Stimulated activated CD4-positive, alpha-beta T cell treated with anti-CD3 and anti-CD28 coated beads, Interleukin-1b, Interleukin-23, amount 100 ng/mL, for 24 hours (primary cell): ENCODE data around the gene ZNF212.
"Not testable (repeated sequence)": the region's sequence is repeated elsewhere in the genome, so short reads cannot be mapped to it uniquely, and the experiment has no call there.

Experiments used
- DNase-seq, 4 experiments: peaks; one replicate each; pipeline ENCODE4 v3.0.0-alpha.2; 2020; ENCODE audit warnings: low read depth in 4 of 4, low spot score in 1 of 4

ZNF212 gene

GRCh38 chr7:149218469-149219420 lies 20.7 kb upstream of the ZNF212 start:
- no peak for DNase-seq

DNA sequence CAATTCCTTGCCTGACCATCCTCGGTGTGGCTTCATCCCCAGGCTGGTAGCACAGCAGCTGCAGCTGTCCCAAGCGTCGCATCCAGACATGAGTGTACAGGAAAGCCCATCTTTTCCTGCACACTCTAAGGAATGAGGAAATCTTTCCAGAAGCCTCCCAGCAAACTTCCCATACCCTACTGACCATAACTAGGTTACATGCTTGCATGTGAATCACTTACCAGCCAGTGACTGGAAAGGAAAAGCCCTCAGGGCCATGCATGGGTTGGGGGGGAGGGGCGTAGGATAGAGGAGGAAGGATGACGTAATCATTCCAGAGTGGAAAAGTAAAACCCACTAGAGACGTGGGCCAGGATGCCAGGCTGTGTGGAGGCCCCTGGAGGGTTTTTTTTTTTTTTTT lies 18.9 kb upstream of the ZNF212 start:
- DNase-seq: no peak

GRCh38 chr7:149223176-149223575 lies 16.3 kb upstream of the ZNF212 start:
- no peak for DNase-seq

- no peak for DNase-seq
Observed at GRCh38 chr7:149223761-149224160, 15.7 kb upstream of the ZNF212 start.

GRCh38 chr7:149224352-149224751 lies 15.1 kb upstream of the ZNF212 start:
- DNase-seq: no peak

DNA sequence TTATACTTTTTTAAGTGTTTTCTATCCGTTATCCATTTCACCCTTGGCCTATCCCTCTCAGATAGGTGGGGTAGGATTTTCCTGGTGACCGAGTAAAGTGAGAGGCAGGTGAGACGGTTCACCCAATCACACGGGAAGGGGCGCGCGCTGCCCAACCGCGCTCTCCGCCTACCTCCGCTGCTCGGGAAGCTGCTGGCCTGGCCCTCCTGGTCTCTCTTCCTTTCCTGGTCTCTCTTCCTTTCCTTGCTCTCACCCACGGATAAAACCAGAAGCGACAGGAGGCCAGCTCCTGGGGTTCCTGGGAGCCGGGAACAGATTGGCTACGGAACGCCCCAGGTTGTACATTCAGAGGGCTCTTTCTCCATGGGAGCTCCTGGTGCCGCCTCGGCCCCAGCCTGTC lies 14.3 kb upstream of the ZNF212 start:
- no peak for DNase-seq

GRCh38 chr7:149225656-149226055 lies 13.8 kb upstream of the ZNF212 start:
- DNase-seq: no peak

GRCh38 chr7:149226366-149226765 lies 13.1 kb upstream of the ZNF212 start:
- DNase-seq: not testable (repeated sequence)

DNA sequence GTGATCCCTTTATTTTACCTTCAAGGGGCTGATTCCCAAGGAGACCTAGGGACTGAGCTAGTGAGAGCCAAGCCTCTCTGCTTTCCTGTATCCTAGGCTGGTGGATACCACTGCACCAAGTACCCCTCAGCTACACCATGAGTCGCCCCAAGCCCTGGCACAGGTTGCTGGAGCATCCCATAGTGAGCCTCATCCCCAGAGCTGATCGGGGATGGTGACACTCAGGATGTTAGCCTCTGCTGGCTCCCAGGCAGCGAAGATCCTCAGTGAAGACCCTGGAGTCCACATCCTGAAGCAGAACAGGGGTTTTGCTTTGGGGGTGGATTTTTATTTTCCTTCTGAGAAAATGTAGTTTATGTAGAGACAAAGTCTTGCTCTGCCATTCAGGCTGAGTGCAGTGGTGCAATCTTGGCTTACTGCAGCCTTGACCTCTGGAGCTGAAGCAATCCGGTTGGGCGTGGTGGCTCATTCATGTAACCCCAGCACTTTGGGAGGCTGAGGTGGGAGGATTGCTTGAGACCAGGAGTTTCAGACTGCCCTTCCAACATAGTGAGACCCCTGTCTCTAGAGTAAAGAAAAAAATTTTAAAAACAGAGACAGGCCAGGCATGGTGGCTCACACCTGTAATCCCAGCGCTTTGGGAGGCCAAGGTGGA lies 12.5 kb upstream of the ZNF212 start:
- no peak for DNase-seq

GRCh38 chr7:149228831-149229471 lies 10.5 kb upstream of the ZNF212 start:
- no peak for DNase-seq

GRCh38 chr7:149229526-149229925 lies 9.9 kb upstream of the ZNF212 start:
- no peak for DNase-seq

DNA sequence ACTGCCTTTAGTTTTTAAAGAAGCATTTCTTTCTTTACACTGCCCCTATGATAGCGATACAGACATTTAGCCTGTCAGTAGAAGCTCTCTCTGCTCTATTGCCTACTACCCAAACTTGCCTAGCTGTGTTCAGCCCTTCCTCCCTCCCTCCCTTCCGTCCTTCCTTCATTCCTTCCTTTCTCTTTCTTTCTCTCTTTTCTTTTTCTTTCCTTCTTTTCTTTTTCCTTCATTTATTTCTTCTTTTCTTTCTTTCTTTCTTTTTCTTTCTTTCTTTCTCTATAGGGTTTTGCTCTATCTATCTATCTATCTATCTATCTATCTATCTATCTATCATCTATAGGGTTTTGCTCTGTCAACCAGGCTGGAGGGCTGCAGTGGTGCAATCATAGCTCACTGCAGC lies 7.1 kb upstream of the ZNF212 start:
- no peak for DNase-seq

GRCh38 chr7:149233655-149234204 lies 5.7 kb upstream of the ZNF212 start:
- DNase-seq: not testable (repeated sequence)

DNA sequence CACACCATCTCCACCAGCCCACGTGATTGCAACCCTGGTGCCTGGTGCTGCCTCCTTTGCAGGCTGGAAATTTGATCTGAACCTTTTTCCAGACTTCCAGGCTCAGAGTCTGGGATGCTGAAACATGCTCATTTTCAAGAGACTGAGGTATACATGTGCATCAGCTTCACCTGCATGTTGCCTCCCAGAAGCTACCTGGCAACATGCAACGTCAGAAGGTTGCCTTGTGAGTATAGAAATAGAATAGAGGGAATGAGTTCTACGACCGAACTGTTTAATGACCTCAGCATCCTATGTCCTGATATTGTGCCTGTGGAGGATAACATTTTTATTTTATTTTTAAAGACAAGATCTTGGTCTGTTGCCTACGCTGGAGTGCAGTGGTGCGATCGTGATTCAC lies 1.9 kb upstream of the ZNF212 start:
- no peak for DNase-seq

- no peak for DNase-seq
Observed at GRCh38 chr7:149238051-149238450, 1.4 kb upstream of the ZNF212 start.

- DNase-seq: no peak
Observed at GRCh38 chr7:149240637-149241036, 1.2 kb downstream of the ZNF212 start.

- no peak for DNase-seq
Observed at GRCh38 chr7:149241696-149242095, 2.2 kb downstream of the ZNF212 start.

DNA sequence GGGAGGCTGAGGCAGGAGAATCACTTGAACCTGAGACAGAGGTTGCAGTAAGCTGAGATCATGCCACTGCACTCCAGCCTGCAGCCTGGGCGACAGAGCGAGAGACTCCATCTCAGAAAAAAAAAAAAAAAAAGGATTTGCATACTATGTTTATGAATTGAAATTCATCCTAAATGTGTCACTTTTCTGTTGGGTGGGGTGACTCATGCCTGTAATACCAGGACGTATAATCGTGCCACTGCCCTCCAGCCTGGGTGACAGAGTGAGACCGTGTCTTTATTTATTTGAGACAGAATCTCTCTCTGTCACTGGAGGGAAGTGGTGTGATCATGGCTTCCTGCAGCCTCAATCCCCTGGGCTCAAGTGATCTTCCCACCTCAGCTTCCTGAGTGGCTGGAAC lies 5.8 kb downstream of the ZNF212 start:
- DNase-seq: peak in 2 of 4 experiments; percentile 30 to 52

DNA sequence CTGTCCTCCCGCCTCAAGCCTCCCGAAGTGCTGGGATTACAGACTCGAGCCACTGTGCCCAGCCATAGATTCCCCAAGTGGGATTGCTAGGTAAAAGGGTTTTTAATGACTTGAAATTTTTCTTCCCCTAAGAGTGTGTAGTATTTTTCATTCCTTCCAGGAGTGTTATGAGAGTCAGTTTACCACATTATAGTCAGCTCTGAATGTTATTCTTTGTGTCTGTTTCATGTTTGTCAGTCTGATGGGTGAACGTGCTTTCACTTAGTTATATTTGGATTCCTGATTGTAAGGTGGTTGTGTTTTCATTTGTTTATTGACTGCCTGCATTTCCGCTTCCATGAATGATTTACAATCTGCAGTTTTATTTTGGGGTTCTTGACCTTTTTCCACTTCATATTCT lies 6.3 kb downstream of the ZNF212 start:
- no peak for DNase-seq

DNA sequence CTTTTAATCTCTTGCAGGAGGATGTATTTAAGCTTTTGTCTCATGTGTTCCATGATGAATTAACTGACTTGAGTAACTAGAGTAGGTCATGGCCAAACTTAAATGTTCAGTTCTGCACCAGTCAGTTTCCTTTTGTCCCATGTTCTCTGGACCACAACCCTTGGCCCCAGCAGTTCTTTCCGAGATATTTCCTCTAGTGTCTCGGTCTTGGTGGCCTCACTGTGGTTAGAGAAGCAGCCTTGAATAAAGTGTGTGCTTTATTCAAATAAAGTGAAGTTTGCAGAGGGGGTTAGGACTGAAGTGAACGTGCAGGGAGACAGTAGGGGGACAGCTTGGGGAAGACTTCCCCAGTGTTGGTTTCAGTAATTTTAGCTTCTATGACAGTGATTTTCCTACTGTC lies 9.3 kb downstream of the ZNF212 start:
- peak in 1 of 4 experiments; percentile 49 for DNase-seq

DNA sequence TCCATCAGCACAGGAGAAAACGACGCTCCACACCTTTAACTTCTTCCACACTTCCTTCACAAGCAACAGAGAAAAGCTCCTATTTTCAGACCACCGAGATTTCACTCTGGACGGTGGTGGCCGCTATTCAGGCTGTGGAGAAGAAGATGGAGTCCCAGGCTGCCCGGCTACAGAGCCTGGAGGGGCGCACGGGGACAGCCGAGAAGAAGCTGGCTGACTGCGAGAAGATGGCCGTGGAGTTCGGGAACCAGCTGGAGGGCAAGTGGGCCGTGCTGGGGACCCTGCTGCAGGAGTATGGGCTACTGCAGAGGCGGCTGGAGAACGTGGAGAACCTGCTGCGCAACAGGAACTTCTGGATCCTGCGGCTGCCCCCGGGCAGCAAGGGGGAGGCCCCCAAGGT lies 10.7 kb downstream of the ZNF212 start:
- DNase-seq: not testable (repeated sequence)

- DNase-seq: not testable (repeated sequence)
Observed at GRCh38 chr7:149251518-149251917, 12.1 kb downstream of the ZNF212 start.
